Neural cell (in vitro differentiated cells): ENCODE measurements around the gene KL. TPM values are rescaled to one million over a fixed set of nuclear protein-coding genes. Genes with fewer than 3 reads are reported as not detected.

Experiments used
- H2AFZ ChIP-seq: fragments of 200-600, 300-800 bp; sonication (generic), shearing (Covaris generic); 2 replicates; pipeline ENCODE4 v1.6.0; 2014; ENCODE audit warnings: low read depth, mild to moderate bottlenecking, antibody characterized with exemption, low read length, moderate library complexity
- H3F3A ChIP-seq: fragments of 200-600 bp; shearing (Covaris generic); 2 replicates; pipeline ENCODE4 v1.6.1; 2016; ENCODE audit warnings: mild to moderate bottlenecking, moderate library complexity, mixed read lengths, antibody characterized with exemption, low read length; ENCODE audit not compliant: insufficient read depth, poor library complexity, severe bottlenecking
- H3K27ac ChIP-seq: fragments of 200-600, 300-800 bp; sonication (generic), shearing (Covaris generic); 2 replicates; pipeline ENCODE4 v1.5.1; 2014; ENCODE audit warnings: mild to moderate bottlenecking, low read length, moderate library complexity
- H3K27me3 ChIP-seq: fragments of 300-800, 200-600 bp; sonication (generic), shearing (Covaris generic); 2 replicates; pipeline ENCODE4 v1.6.0; 2014; ENCODE audit warnings: mild to moderate bottlenecking, low read depth, low read length, moderate library complexity; ENCODE audit not compliant: insufficient read depth
- H3K36me3 ChIP-seq: fragments of 300-800, 200-600 bp; sonication (generic), shearing (Covaris generic); 2 replicates; pipeline ENCODE4 v1.5.1; 2014; ENCODE audit warnings: mild to moderate bottlenecking, antibody characterized with exemption, low read length, moderate library complexity; ENCODE audit not compliant: insufficient read depth
- H3K4me2 ChIP-seq: fragments of 300-800, 200-600 bp; sonication (generic), shearing (Covaris generic); 2 replicates; pipeline ENCODE4 v1.6.0; 2014; ENCODE audit warnings: mild to moderate bottlenecking, low read length
- H3K4me3 ChIP-seq: fragments of 300-800, 200-600 bp; sonication (generic), shearing (Covaris generic); 2 replicates; pipeline ENCODE4 v1.5.1; 2014; ENCODE audit warnings: mild to moderate bottlenecking, low read length, moderate library complexity
- H3K79me2 ChIP-seq: fragments of 200-600 bp; shearing (Covaris generic); replicated peaks from 2 replicates; pipeline ENCODE4 v1.6.0; 2014; ENCODE audit warnings: mild to moderate bottlenecking, low read length, moderate library complexity; ENCODE audit not compliant: insufficient read depth
- H3K9ac ChIP-seq: fragments of 300-800, 200-600 bp; sonication (generic), shearing (Covaris generic); 2 replicates; pipeline ENCODE4 v1.6.1; 2016; ENCODE audit warnings: mild to moderate bottlenecking, low read length, mixed read lengths
- H3K9me2 ChIP-seq: fragments of 200-600 bp; shearing (Covaris generic); 2 replicates; pipeline ENCODE4 v1.6.1; 2016; ENCODE audit warnings: mild to moderate bottlenecking, low read length, mixed read lengths; ENCODE audit not compliant: insufficient read depth
- H3K9me3 ChIP-seq: fragments of 200-600, 300-800 bp; sonication (generic), shearing (Covaris generic); 2 replicates; pipeline ENCODE4 v1.6.1; 2016; ENCODE audit warnings: mild to moderate bottlenecking, mixed run types, low read length, moderate library complexity, mixed read lengths
- H4K20me1 ChIP-seq: fragments of 200-600 bp; shearing (Covaris generic); 2 replicates; pipeline ENCODE4 v1.6.1; 2016; ENCODE audit warnings: mild to moderate bottlenecking, mixed run types; ENCODE audit not compliant: insufficient read depth
- EP300 ChIP-seq: fragments of 450-650 bp; conservative IDR thresholded peaks from 2 replicates; pipeline ENCODE4 v1.6.1; 2014; ENCODE audit warnings: antibody characterized with exemption, mild to moderate bottlenecking, moderate library complexity; ENCODE audit not compliant: poor library complexity, severe bottlenecking
- EZH2 ChIP-seq: fragments of 200-600, 300-800 bp; shearing (Covaris generic), sonication (generic); IDR thresholded peaks from 2 replicates; pipeline ENCODE4 v1.6.1; 2014; ENCODE audit warnings: antibody characterized with exemption, low read length, borderline replicate concordance, mild to moderate bottlenecking; ENCODE audit not compliant: insufficient read depth, poor library complexity, severe bottlenecking
- MXI1 ChIP-seq: fragments of 450-650 bp; conservative IDR thresholded peaks from 2 replicates; pipeline ENCODE4 v1.6.1; 2014; ENCODE audit warnings: antibody characterized with exemption, mild to moderate bottlenecking; ENCODE audit not compliant: poor library complexity, severe bottlenecking
- POLR2AphosphoS5 ChIP-seq: IDR thresholded peaks from 2 replicates; pipeline ENCODE4 v1.6.1; 2012
- RAD21 ChIP-seq: fragments of 450-650 bp; conservative IDR thresholded peaks from 2 replicates; pipeline ENCODE4 v1.6.1; 2014; ENCODE audit warnings: antibody characterized with exemption, mild to moderate bottlenecking, moderate library complexity
- SMC3 ChIP-seq: fragments of 450-650 bp; conservative IDR thresholded peaks from 2 replicates; pipeline ENCODE4 v1.6.1; 2014; ENCODE audit warnings: antibody characterized with exemption, mild to moderate bottlenecking, moderate library complexity; ENCODE audit not compliant: poor library complexity
- TAF1 ChIP-seq: IDR thresholded peaks from 2 replicates; pipeline ENCODE4 v1.6.1; 2012; ENCODE audit warnings: low read depth
- polyA plus RNA-seq: library from polyadenylated mRNA; depleted of rRNA; stranded (reverse); fragments of >200 nt; gene quantifications from 2 replicates; pipeline ENCODE4 v1.2.3, GENCODE V29; 2014
- TF ChIP-seq, protein P1 (sequence below): fragments of 450-650 bp; IDR thresholded peaks from 2 replicates; pipeline ENCODE4 v1.5.1; 2014; ENCODE audit warnings: antibody characterized with exemption, mild to moderate bottlenecking, moderate library complexity; ENCODE audit not compliant: poor library complexity, severe bottlenecking
- TF ChIP-seq, protein P2 (sequence below): IDR thresholded peaks from 2 replicates; pipeline ENCODE4 v1.6.1; 2012; ENCODE audit warnings: borderline replicate concordance

The KL gene
- polyA plus RNA-seq, 1 donor from 2014 or later = 0.09 TPM

DNA sequence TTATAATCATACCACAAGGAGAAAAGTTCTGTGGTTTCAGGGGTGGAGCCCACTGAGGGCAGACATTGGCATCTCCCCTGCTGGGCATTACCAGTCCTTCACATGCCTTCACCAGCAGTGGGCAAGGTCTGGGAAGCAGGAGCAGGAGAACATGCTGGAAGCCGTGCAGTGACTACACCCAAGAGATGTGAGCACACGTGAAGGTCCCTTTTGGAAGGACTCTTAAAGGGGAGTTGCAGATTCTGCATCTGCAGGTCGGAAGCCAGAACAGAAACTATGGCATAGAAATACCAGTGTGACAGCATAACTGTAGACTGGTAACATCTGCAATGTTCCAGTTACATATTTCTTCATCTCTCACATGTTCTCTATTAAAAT is 26.9 kb upstream of the KL start:
- H3F3A ChIP-seq = no peaks in the 10 kb centered on the region
- H3K27me3 ChIP-seq = no peaks in the 10 kb centered on the region
- no peaks in the 10 kb centered on the region for H3K9me2 ChIP-seq
- no peak overlapping the region for H2AFZ ChIP-seq
- no peak overlapping the region for H3K27ac ChIP-seq
- no peak overlapping the region for H3K4me3 ChIP-seq
- no peak for TF ChIP-seq POLR2AphosphoS5
- no peak for TF ChIP-seq EP300
- TF ChIP-seq, protein P1, sequence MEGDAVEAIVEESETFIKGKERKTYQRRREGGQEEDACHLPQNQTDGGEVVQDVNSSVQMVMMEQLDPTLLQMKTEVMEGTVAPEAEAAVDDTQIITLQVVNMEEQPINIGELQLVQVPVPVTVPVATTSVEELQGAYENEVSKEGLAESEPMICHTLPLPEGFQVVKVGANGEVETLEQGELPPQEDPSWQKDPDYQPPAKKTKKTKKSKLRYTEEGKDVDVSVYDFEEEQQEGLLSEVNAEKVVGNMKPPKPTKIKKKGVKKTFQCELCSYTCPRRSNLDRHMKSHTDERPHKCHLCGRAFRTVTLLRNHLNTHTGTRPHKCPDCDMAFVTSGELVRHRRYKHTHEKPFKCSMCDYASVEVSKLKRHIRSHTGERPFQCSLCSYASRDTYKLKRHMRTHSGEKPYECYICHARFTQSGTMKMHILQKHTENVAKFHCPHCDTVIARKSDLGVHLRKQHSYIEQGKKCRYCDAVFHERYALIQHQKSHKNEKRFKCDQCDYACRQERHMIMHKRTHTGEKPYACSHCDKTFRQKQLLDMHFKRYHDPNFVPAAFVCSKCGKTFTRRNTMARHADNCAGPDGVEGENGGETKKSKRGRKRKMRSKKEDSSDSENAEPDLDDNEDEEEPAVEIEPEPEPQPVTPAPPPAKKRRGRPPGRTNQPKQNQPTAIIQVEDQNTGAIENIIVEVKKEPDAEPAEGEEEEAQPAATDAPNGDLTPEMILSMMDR = no peak
- no peak for TF ChIP-seq EZH2
- no peak for TF ChIP-seq RAD21
- no peak for TF ChIP-seq TAF1
- no peak for TF ChIP-seq MXI1
- TF ChIP-seq SMC3 = no peak
- TF ChIP-seq, protein P2, sequence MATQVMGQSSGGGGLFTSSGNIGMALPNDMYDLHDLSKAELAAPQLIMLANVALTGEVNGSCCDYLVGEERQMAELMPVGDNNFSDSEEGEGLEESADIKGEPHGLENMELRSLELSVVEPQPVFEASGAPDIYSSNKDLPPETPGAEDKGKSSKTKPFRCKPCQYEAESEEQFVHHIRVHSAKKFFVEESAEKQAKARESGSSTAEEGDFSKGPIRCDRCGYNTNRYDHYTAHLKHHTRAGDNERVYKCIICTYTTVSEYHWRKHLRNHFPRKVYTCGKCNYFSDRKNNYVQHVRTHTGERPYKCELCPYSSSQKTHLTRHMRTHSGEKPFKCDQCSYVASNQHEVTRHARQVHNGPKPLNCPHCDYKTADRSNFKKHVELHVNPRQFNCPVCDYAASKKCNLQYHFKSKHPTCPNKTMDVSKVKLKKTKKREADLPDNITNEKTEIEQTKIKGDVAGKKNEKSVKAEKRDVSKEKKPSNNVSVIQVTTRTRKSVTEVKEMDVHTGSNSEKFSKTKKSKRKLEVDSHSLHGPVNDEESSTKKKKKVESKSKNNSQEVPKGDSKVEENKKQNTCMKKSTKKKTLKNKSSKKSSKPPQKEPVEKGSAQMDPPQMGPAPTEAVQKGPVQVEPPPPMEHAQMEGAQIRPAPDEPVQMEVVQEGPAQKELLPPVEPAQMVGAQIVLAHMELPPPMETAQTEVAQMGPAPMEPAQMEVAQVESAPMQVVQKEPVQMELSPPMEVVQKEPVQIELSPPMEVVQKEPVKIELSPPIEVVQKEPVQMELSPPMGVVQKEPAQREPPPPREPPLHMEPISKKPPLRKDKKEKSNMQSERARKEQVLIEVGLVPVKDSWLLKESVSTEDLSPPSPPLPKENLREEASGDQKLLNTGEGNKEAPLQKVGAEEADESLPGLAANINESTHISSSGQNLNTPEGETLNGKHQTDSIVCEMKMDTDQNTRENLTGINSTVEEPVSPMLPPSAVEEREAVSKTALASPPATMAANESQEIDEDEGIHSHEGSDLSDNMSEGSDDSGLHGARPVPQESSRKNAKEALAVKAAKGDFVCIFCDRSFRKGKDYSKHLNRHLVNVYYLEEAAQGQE = no peak
- no peak overlapping the region for H3K9ac ChIP-seq
- H3K9me3 ChIP-seq = no peaks in the 10 kb centered on the region
- no peaks in the 10 kb centered on the region for H4K20me1 ChIP-seq
- H3K36me3 ChIP-seq = no peaks in the 10 kb centered on the region
- H3K4me2 ChIP-seq = no peak overlapping the region
- H3K79me2 ChIP-seq = no peaks in the 10 kb centered on the region

DNA sequence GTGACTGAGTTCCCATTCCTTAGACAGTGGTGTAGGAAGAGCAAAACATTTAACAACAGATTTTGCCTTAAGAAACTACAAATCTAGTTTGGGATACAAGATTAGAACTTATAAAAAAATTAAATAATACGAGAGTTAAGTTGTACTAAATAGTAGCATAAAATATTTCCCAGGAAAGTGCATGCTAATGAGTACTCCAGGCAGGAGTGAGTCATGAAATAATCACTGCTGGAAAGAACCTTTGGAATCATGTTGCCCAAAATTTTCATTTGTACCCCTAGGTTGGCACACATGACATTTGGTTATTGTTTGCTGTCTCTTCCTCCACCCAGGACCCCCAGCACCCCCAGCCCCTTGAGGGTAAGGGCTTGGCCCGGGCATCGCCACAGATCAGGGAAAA is 26.3 kb upstream of the KL start:
- Histone ChIP-seq H2AFZ (no peak overlapping the region), H3K4me3 (no peak overlapping the region), H3K9me3 (no peaks in the 10 kb centered on the region), H4K20me1 (no peaks in the 10 kb centered on the region), H3K9ac (no peak overlapping the region), H3K4me2 (no peak overlapping the region), H3F3A (no peaks in the 10 kb centered on the region), H3K9me2 (no peaks in the 10 kb centered on the region), H3K79me2 (no peaks in the 10 kb centered on the region), H3K36me3 (no peaks in the 10 kb centered on the region), H3K27ac (no peak overlapping the region), H3K27me3 (no peaks in the 10 kb centered on the region)
- TF ChIP-seq EZH2 = no peak
- TF ChIP-seq, protein P2 = no peak
- TF ChIP-seq RAD21 = no peak
- no peak for TF ChIP-seq SMC3
- no peak for TF ChIP-seq TAF1
- TF ChIP-seq POLR2AphosphoS5 = no peak
- TF ChIP-seq, protein P1 = no peak
- no peak for TF ChIP-seq MXI1
- no peak for TF ChIP-seq EP300
